Mesothelial cell of epicardium (in vitro differentiated cells): ENCODE data around the gene COL27A1. TPM values are rescaled to one million over a fixed set of nuclear protein-coding genes. Genes with fewer than 3 reads are reported as not detected.

Experiments
- DNase-seq, 2 experiments: peaks; one replicate each; pipeline ENCODE4 v3.0.0; 2021; ENCODE audit warnings: low spot score in 2 of 2; ENCODE audit not compliant: unreplicated experiment in 2 of 2
- H3K27ac Mint-ChIP-seq: 2 replicates; pipeline ENCODE4 v1.8.0; 2021; ENCODE audit warnings: mixed read lengths
- H3K27me3 Mint-ChIP-seq: 2 replicates; pipeline ENCODE4 v1.8.0; 2021; ENCODE audit warnings: low read depth, mixed read lengths
- H3K36me3 Mint-ChIP-seq: 2 replicates; pipeline ENCODE4 v1.8.0; 2021; ENCODE audit warnings: mixed read lengths
- H3K4me1 Mint-ChIP-seq: 2 replicates; pipeline ENCODE4 v1.8.0; 2021; ENCODE audit warnings: mixed read lengths
- H3K4me3 Mint-ChIP-seq: 2 replicates; pipeline ENCODE4 v1.8.0; 2021; ENCODE audit warnings: mild to moderate bottlenecking, moderate library complexity, mixed read lengths
- H3K9me3 Mint-ChIP-seq: 2 replicates; pipeline ENCODE4 v1.8.0; 2021; ENCODE audit warnings: mixed read lengths
- CTCF ChIP-seq: fragments of 200-600 bp; sonication (generic); IDR thresholded peaks from one replicate; pipeline ENCODE4 v1.5.0; 2021; ENCODE audit warnings: antibody characterized with exemption; ENCODE audit not compliant: unreplicated experiment
- total RNA-seq: library from RNA; stranded (reverse); gene quantifications from 3 replicates; pipeline ENCODE4 v1.2.1, GENCODE V29; 2021

The COL27A1 gene
- total RNA-seq, 1 donor from 2014 or later: 138 TPM

DNA sequence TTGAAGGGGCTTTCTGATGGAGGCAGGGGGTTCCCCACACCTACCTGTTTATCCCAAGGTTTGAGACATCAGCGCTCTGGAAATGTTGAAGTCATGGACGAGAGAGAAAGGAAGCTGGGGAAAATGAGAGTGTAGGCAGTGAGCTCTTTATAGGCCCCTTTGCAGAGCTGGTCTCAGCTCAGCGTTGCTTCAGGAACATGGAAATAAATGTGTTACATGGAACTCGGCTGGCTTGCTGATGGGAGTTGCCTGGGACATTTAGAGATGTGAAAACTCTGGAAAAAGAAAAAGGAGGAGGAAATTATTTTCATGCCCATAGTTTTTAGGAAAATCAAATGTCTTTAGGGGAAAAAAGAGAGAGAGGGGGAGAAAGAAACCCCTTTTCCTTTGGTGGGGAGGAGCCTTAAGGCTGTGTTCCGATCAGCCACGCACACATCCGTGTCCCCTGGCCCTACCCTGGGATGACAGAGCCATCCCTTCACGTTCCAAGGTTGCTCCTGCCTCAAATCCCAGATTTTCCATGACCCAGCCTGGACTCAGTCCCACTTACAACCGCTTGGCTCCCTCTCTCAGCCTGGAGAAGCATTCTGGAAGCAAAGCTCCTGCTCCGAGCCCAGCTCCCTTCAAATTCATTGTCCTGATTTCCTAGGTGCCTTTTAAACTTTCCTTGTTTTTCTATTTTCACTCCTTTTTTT lies 78.3 kb downstream of the COL27A1 start:
- no peak for DNase-seq
- H3K9me3 Mint-ChIP-seq: no peaks in the 10 kb centered on the region
- TF ChIP-seq CTCF: no peak
- peak overlapping the region; percentile 78 for H3K27ac Mint-ChIP-seq
- peaks cover 63% of the 10 kb centered on the region for H3K4me1 Mint-ChIP-seq
- H3K36me3 Mint-ChIP-seq: peaks cover 4% of the 10 kb centered on the region
- H3K27me3 Mint-ChIP-seq: no peaks in the 10 kb centered on the region
- H3K4me3 Mint-ChIP-seq: no peak overlapping the region

GRCh38 chr9:114235033-114235661 lies 79.8 kb downstream of the COL27A1 start:
- TF ChIP-seq CTCF: no peak
- Mint-ChIP-seq H3K9me3 (no peaks in the 10 kb centered on the region), H3K27ac (no peak overlapping the region), H3K4me3 (no peak overlapping the region), H3K27me3 (no peaks in the 10 kb centered on the region), H3K4me1 (peaks cover 56% of the 10 kb centered on the region), H3K36me3 (peaks cover 4% of the 10 kb centered on the region)
- DNase-seq: no peak

GRCh38 chr9:114236391-114237138 lies 81.2 kb downstream of the COL27A1 start:
- no peak overlapping the region for H3K4me3 Mint-ChIP-seq
- H3K9me3 Mint-ChIP-seq: no peaks in the 10 kb centered on the region
- TF ChIP-seq CTCF: no peak
- H3K36me3 Mint-ChIP-seq: peaks cover 6% of the 10 kb centered on the region
- peaks cover 44% of the 10 kb centered on the region for H3K4me1 Mint-ChIP-seq
- H3K27ac Mint-ChIP-seq: no peak overlapping the region
- DNase-seq: no peak
- no peaks in the 10 kb centered on the region for H3K27me3 Mint-ChIP-seq

GRCh38 chr9:114237247-114237646 lies 81.9 kb downstream of the COL27A1 start:
- DNase-seq: no peak
- Mint-ChIP-seq H3K9me3 (no peaks in the 10 kb centered on the region), H3K4me3 (no peak overlapping the region), H3K4me1 (peaks cover 38% of the 10 kb centered on the region), H3K27me3 (no peaks in the 10 kb centered on the region), H3K27ac (no peak overlapping the region), H3K36me3 (peaks cover 10% of the 10 kb centered on the region)
- no peak for TF ChIP-seq CTCF

DNA sequence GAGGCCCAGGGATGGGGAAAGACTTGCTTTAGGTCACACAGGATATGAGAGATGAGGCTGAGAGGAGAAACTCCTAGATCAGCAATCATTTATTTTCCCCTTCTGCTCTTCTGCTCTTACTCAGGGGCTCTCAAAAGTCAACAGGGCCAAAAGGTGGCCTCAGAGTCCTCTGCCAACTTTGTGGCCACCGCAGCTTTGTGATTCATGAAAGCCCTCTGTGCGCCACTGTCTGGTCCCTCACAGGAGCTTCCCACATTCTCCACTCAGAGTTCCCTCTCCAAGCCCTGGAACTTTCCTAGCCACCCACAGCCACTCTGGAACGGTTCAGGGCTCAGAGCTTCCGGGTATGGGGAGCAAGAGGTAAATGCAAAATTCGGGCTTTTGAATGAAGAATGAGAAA lies 82.4 kb downstream of the COL27A1 start:
- H3K27me3 Mint-ChIP-seq: no peaks in the 10 kb centered on the region
- DNase-seq: no peak
- H3K27ac Mint-ChIP-seq: no peak overlapping the region
- no peaks in the 10 kb centered on the region for H3K9me3 Mint-ChIP-seq
- no peak overlapping the region for H3K4me3 Mint-ChIP-seq
- H3K36me3 Mint-ChIP-seq: peaks cover 10% of the 10 kb centered on the region
- H3K4me1 Mint-ChIP-seq: peaks cover 35% of the 10 kb centered on the region
- TF ChIP-seq CTCF: no peak
